Left lung (tissue), 10 donors: Measurements from ENCODE around the gene TMIGD2. TPM values are rescaled to one million over a fixed set of nuclear protein-coding genes. Genes with fewer than 3 reads are reported as not detected.
"Not testable (repeated sequence)": the region's sequence is repeated elsewhere in the genome, so short reads cannot be mapped to it uniquely, and the experiment has no call there.

Experiments
- ATAC-seq: fragments of 200-7000 bp; cut with Tn5 transposase; one replicate; pipeline ENCODE4 v1.9.1; 2020; ENCODE audit warnings: moderate library complexity
- DNase-seq, 4 donors: peaks; one replicate each; pipeline ENCODE4 v3.0.0-alpha.2; 2013 to 2020
- H3K27ac ChIP-seq, 2 donors: fragments of 200-600 bp; sonication (generic) in 1 of 2; one replicate each; pipeline versions ENCODE4 v1.5.0 to v1.8.0; 2020 to 2021
- H3K27me3 ChIP-seq, 2 donors: fragments of 200-600 bp; sonication (generic) in 1 of 2; one replicate each; pipeline versions ENCODE4 v1.5.0 to v1.8.0; 2020 to 2021
- H3K36me3 ChIP-seq, 2 donors: fragments of 200-600 bp; sonication (generic) in 1 of 2; one replicate each; pipeline versions ENCODE4 v1.5.0 to v1.8.0; 2020 to 2021
- H3K4me1 ChIP-seq, 2 donors: fragments of 200-600 bp; one replicate each; pipeline ENCODE4 v1.8.0; 2021
- H3K4me3 ChIP-seq, 2 donors: fragments of 200-600 bp; sonication (generic) in 1 of 2; one replicate each; pipeline versions ENCODE4 v1.5.0 to v1.8.0; 2020 to 2021; ENCODE audit warnings: mild to moderate bottlenecking in 1 of 2
- H3K9me3 ChIP-seq, 2 donors: fragments of 200-600 bp; sonication (generic) in 1 of 2; one replicate each; pipeline versions ENCODE4 v1.5.0 to v1.8.0; 2020 to 2021
- intact Hi-C, 2 donors: fragments of 100-400 bp; cut with DNase I; formaldehyde crosslinking; loops; one replicate each; pipeline versions ENCODE4 v1.11.2 to v1.14.2; 2022
- polyA plus RNA-seq, 6 donors: library from polyadenylated mRNA; unstranded; fragments of 120-200 nt; gene quantifications; one replicate each; pipeline ENCODE4 v1.2.1, GENCODE V29; 2013; ENCODE audit not compliant: insufficient read length in 6 of 6
- total RNA-seq, 2 donors: library from RNA; stranded (reverse); fragmentation: NEBNext Ultra II Directional; extraction: Animal tissue kit (Norgen Biotek cat#: 25700); gene quantifications; one replicate each; pipeline ENCODE4 v1.2.1, GENCODE V29; 2021
- TF ChIP-seq, protein P1 (sequence below), 2 donors: fragments of 200-600 bp; sonication (generic) in 1 of 2; IDR thresholded peaks; one replicate each; pipeline versions ENCODE4 v1.5.0 to v1.8.0; 2021; ENCODE audit warnings: antibody characterized with exemption in 2 of 2
- donor health status: DM: no; HTN: yes; CAD: no.
- donor health status: DM: no; HTN: no; CAD: no.

Gene TMIGD2
- total and polyA plus RNA-seq, 8 donors: 0.22 to 0.85 (median 0.35) TPM

DNA sequence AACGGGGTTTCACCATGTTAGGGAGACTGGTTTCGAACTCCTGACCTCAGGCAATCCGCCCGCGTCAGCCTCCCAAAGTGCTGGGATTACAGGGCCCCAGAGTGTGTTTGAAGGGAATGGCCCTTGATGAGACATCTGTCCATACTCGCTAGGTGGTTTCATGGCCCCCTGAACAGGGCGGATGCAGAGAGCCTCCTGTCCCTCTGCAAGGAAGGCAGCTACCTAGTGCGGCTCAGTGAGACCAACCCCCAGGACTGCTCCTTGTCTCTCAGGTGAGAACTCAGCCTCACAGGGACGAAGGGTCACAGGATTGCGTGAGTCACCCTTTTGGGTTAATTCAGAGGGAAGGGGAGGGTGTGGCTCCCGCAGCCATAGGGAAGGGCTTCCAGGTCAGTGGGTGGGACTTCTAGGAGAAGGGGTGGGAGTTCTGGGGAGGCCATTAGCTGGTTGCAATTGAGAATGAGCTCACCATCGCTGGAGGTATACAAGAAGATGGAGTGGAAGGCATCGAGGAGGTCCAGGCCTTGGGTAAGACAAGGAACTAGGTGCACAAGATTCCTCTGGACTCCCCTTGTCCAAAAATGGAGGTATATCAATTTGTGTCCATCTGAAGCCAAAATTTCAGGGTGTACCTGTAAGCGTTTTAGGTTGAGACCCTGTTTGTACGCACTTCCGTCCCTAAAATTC, 14.0 kb downstream of the TMIGD2 start:
- peaks cover 1 to 66% of the 10 kb centered on the region in 2 donors for H3K27me3 ChIP-seq
- intact Hi-C loops: no loop called here
- H3K4me1 ChIP-seq: no peaks in the 10 kb centered on the region
- H3K4me3 ChIP-seq: no peak overlapping the region
- DNase-seq (no peak), ATAC-seq (no peak)
- H3K27ac ChIP-seq: no peak overlapping the region
- H3K9me3 ChIP-seq: no peaks in the 10 kb centered on the region
- no peaks in the 10 kb centered on the region for H3K36me3 ChIP-seq
- TF ChIP-seq, protein P1, sequence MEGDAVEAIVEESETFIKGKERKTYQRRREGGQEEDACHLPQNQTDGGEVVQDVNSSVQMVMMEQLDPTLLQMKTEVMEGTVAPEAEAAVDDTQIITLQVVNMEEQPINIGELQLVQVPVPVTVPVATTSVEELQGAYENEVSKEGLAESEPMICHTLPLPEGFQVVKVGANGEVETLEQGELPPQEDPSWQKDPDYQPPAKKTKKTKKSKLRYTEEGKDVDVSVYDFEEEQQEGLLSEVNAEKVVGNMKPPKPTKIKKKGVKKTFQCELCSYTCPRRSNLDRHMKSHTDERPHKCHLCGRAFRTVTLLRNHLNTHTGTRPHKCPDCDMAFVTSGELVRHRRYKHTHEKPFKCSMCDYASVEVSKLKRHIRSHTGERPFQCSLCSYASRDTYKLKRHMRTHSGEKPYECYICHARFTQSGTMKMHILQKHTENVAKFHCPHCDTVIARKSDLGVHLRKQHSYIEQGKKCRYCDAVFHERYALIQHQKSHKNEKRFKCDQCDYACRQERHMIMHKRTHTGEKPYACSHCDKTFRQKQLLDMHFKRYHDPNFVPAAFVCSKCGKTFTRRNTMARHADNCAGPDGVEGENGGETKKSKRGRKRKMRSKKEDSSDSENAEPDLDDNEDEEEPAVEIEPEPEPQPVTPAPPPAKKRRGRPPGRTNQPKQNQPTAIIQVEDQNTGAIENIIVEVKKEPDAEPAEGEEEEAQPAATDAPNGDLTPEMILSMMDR (IDR thresholded peaks at IDR 0.05): no peak

DNA sequence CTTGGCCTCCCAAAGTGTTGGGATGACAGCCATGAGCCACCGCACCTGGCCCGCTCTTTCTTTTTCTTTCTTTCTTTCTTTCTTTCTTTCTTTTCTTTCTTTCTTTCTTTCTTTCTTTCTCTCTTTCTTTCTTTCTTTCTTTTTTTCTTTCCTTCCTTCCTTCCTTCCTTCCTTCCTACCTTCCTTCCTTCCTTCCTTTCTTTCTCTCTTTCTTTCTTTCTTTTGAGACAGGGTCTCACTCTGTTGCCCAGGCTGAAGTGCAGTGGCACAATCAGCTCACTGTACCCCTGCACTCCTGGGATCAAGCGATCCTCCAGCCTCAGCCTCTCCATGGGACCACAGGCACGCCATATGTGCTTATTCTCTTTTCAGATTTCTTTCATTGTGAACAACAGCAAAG, 16.0 kb downstream of the TMIGD2 start:
- H3K27ac ChIP-seq, H3K4me3 ChIP-seq, ATAC-seq, intact Hi-C loops, H3K4me1 ChIP-seq, DNase-seq, H3K9me3 ChIP-seq, H3K36me3 ChIP-seq: not testable (repeated sequence)
- H3K27me3 ChIP-seq: peaks cover 5 to 67% of the 10 kb centered on the region in 2 donors

DNA sequence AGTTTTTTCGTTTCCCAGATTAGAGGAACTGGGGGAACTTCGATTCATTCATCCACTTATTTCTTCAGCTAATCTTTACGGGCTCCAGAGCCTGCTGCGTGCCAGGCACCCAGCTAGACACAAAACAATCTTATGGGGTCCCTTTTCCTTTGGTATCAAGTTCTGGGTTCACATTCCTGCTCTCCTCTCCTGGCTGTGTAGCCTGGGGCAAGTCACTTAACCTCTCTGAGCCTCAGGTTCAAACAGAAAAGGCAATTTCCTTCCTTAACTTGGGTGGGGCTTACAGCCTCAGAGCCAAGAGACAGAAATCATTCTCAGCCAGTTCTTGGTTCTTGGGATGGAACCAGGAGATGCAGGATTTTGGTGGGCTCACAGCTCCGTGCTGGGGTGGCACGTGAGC, 17.2 kb downstream of the TMIGD2 start:
- Histone ChIP-seq H3K36me3 (no peaks in the 10 kb centered on the region), H3K27me3 (peaks cover 13 to 67% of the 10 kb centered on the region in 2 donors), H3K27ac (no peak overlapping the region), H3K4me1 (no peaks in the 10 kb centered on the region), H3K4me3 (no peak overlapping the region), H3K9me3 (no peaks in the 10 kb centered on the region)
- ATAC-seq (no peak), DNase-seq (no peak)
- intact Hi-C loops: no loop called here
- TF ChIP-seq, protein P1 (IDR thresholded peaks at IDR 0.05): no peak

DNA sequence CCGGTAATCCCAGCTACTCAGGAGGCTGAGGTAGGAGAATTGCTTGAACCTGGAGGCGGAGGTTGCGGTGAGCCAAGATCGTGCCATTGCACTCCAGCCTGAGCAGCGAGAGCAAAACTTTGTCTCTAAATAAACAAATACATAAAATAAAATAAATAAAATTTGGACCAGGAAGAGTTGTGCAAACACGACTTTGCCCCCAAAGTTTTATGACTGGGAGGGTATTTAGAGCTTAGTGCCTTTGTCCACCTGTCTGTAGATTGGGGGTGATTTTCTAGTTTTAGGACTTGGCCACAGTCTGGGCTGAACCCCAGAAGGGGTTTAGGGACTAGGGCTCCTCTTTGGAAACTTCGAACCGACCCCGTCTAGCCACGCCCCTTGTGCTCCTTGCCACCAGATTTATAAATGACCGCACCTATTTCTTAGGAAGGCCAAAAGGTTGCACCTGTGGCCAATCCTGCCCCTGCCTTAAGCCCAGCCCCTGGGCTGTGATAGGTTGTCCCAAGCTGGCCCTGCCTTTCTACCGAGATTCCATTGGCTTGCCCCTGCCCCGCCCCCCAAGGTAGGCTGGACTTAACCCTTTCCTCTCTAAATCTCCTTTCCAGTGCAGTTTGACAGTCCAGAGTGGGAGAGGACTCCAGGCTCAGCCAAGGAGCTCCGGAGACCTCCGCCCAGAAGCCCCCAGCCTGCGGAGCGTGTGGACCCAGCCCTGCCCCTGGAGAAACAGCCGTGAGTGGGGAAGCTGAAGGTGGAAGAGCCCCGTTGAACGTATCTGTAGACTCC, 17.8 kb downstream of the TMIGD2 start:
- intact Hi-C loops: no loop called here
- Histone ChIP-seq H3K4me3 (no peak overlapping the region), H3K4me1 (peaks cover 4 to 5% of the 10 kb centered on the region in 2 donors), H3K9me3 (no peaks in the 10 kb centered on the region), H3K36me3 (no peaks in the 10 kb centered on the region), H3K27ac (no peak overlapping the region), H3K27me3 (peaks cover 19 to 67% of the 10 kb centered on the region in 2 donors)
- TF ChIP-seq, protein P1 (IDR thresholded peaks at IDR 0.05): no peak
- no peak for ATAC-seq
- no peak for DNase-seq

DNA sequence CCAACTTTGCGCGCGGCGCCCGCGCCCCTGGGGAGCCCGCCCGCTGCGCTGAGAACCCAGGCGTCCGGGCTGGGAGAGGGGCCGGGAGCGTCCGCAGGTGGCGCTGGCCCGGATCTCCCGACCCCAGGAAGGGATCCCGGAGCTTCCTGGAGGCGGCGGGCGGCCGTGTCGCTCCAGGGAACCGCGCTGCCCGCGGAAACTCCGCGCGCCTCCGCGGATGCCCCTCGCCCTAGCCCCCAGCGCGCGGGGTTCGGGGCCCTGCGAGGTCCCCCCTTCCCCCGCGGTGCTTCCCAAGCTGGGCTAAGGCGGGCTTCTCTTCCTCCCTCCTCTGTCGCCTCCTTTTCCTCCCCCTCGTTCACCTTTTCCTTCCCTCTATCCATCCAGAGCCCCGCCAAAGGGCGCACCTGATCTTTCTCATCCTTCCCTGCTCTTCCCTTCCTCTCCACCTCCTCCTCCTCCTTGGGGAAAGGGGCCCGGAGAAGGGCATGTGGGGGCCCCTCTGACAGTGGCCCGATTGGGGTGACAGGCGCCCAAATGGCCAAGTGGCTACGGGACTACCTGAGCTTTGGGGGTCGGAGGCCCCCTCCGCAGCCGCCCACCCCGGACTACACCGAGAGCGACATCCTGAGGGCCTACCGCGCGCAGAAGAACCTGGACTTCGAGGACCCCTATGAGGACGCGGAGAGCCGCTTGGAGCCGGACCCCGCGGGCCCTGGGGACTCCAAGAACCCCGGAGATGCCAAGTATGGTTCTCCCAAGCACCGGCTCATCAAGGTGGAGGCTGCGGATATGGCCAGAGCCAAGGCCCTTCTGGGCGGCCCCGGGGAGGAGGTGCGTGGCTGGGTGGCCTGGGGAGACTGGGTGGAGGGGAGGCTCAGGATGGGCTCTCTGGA, 22.4 kb downstream of the TMIGD2 start:
- Histone ChIP-seq H3K4me3 (no peak overlapping the region), H3K27ac (no peak overlapping the region), H3K9me3 (no peaks in the 10 kb centered on the region), H3K27me3 (peaks cover 28 to 72% of the 10 kb centered on the region in 2 donors), H3K36me3 (no peaks in the 10 kb centered on the region), H3K4me1 (peaks cover 8 to 13% of the 10 kb centered on the region in 2 donors)
- intact Hi-C loops: no loop called here
- TF ChIP-seq, protein P1 (IDR thresholded peaks at IDR 0.05): no peak
- DNase-seq (no peak), ATAC-seq (no peak)
